NOMO-1 (cell line): ENCODE results near the gene ZNF483.
"Not testable (repeated sequence)": the region's sequence is repeated elsewhere in the genome, so short reads cannot be mapped to it uniquely, and the experiment has no call there.

Source experiments
- DNase-seq, 2 experiments: peaks; one replicate each; lab custom pipeline; 2025; ENCODE audit not compliant: unreplicated experiment in 2 of 2; lab: John Stamatoyannopoulos, UW

Gene ZNF483

GRCh38 chr9:111605041-111605559, 80.1 kb downstream of the ZNF483 start:
- DNase-seq, result no peak

GRCh38 chr9:111610149-111610548, 85.2 kb downstream of the ZNF483 start:
- no peak for DNase-seq

- no peak for DNase-seq
These were observed 85.9 kb downstream of the ZNF483 start for GRCh38 chr9:111610845-111611244.

- DNase-seq, result no peak
These were observed 88.6 kb downstream of the ZNF483 start for GRCh38 chr9:111613436-111614040.

GRCh38 chr9:111615928-111616327, 90.9 kb downstream of the ZNF483 start:
- no peak for DNase-seq

GRCh38 chr9:111617349-111617748, 92.4 kb downstream of the ZNF483 start:
- DNase-seq, result not testable (repeated sequence)

- DNase-seq, result no peak
These were observed 97.0 kb downstream of the ZNF483 start for GRCh38 chr9:111621895-111622480.

- peak in 1 of 2 experiments; percentile 20 for DNase-seq
These were observed 97.6 kb downstream of the ZNF483 start for GRCh38 chr9:111622626-111623025.
